ENCODE data around the gene EVPL. TPM values are rescaled to one million over a fixed set of nuclear protein-coding genes. Genes with fewer than 3 reads are reported as not detected.
"Not testable (repeated sequence)": the region's sequence is repeated elsewhere in the genome, so short reads cannot be mapped to it uniquely, and the experiment has no call there.

Gene EVPL
- total RNA-seq, 1 experiment from 2014 or later = not detected

DNA sequence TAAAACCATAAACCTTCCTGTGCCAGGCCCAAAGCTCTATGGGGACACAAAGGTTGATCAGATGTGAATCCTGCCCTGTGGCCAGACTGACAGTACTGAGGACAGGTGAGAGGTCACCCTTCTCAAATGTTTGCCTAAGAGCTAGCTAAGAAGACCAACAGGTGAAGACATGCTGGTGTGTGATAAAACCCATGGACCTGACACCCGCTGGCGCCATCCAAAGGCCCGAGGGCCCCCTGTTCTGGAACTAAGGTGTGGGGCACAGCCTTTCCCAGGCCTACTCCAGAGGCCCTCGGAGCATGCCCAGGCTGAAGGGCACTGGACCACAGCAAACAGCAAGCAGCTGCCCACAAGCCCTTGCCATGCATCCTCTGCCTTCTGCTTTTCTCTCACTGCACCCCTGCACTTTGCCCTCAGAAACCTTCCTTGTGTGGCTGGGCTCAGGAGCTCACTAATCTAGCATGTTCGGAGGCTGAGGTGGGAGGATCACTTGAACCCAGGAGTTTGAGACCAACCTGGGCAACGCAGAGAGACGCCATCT, 31.7 kb downstream of the EVPL start:
- Histone ChIP-seq H3K9me3 (no peaks in the 10 kb centered on the region), H3K27me3 (no peaks in the 10 kb centered on the region), H3K36me3 (peaks cover 17% of the 10 kb centered on the region), H3K4me3 (no peak overlapping the region)
- DNase-seq = no peak

DNA sequence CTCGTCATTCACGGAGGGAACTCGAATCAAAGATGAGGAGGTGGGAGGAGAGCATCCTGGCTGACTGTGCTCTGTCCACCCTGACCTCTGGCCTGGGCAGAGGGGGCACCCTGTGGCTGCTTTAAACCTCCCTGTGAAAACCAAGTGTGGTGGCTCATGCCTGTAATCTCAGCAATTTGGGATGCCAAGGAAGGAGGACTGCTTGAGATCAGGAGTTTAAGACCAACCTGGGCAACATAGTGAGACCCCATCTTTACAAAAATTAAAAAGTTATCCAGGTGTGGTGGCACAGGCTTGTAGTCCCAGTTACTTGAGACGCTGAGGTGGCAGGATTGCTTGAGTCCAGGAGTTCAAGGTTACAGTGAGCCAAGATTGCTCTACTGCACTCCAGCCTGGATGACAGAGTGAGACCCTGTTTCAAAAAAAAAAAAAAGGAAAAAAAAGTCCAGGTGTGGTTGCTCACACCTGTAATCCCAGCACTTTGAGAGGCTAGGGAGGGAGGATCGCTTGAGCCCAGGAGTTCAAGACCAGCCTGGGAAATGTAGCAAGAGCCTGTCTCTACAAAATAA, 32.2 kb downstream of the EVPL start:
- Histone ChIP-seq H3K27me3 (no peaks in the 10 kb centered on the region), H3K4me3 (no peak overlapping the region), H3K36me3 (peaks cover 14% of the 10 kb centered on the region), H3K9me3 (no peaks in the 10 kb centered on the region)
- no peak for DNase-seq

DNA sequence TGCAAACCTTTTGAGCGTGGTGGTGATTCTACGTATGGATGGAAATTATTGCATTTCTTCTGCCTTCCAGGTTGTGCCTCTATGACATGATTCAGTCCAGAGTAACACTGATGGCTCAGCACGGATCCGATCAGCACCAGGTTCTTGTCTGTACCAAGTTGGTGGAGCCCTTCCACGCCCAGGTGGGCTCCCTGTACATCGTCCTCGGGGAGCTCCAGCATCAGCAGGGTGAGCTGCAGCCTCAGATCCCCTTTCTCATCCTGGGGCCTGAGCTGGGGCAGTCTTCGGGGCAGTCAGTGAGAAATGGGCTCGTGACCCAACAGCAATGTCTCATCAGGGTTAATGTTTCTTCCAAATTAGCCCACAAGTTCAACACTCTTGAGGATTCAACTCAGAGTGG, 35.7 kb downstream of the EVPL start:
- Histone ChIP-seq H3K27me3 (no peaks in the 10 kb centered on the region), H3K9me3 (no peaks in the 10 kb centered on the region), H3K4me3 (no peak overlapping the region), H3K36me3 (peaks cover 16% of the 10 kb centered on the region)
- DNase-seq = no peak

DNA sequence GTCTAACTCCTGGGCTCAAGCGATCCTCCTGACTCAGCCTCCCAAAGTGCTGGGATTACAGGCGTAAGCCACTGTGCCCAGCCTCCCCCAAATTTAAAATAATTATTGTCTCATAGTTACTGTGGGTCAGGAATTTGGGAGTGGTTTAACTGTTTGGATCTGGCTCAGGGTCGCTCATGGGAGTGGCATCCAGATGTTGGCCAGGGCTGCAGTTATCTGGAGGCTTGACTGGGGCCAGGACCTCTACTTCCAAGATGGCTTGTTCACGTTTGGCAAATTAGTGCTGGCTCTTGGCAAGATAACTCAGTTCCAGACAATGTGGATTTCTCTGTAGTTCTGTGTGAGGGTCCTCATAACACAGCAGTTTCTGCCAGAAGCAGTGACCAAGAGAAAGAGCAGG, 40.1 kb downstream of the EVPL start:
- DNase-seq = peak; percentile 47
- Histone ChIP-seq H3K9me3 (no peaks in the 10 kb centered on the region), H3K27me3 (no peaks in the 10 kb centered on the region), H3K36me3 (peaks cover 8% of the 10 kb centered on the region), H3K4me3 (no peak overlapping the region)

DNA sequence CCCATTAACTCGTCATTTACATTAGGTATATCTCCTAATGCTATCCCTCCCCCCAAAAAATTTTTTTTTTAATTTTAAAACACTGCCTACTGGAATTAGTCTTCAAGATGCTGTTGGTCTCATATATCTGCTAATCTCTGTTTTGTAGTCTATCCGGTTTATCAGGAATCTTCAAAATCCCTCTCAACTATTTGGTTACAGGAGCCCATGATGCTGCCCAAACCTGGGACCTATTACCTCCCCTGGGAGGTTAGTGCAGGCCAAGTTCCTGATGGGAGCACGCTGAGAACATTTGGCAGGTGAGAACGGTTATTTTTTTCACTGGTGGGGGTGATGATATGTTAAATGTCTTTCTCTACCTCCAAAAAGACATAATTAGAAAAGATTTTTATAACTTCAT, 41.1 kb downstream of the EVPL start:
- no peaks in the 10 kb centered on the region for H3K27me3 ChIP-seq
- H3K9me3 ChIP-seq = no peaks in the 10 kb centered on the region
- peaks cover 2% of the 10 kb centered on the region; the same call in 1 of the 2 replicates for H3K36me3 ChIP-seq
- no peak for DNase-seq
- H3K4me3 ChIP-seq = no peak overlapping the region

DNA sequence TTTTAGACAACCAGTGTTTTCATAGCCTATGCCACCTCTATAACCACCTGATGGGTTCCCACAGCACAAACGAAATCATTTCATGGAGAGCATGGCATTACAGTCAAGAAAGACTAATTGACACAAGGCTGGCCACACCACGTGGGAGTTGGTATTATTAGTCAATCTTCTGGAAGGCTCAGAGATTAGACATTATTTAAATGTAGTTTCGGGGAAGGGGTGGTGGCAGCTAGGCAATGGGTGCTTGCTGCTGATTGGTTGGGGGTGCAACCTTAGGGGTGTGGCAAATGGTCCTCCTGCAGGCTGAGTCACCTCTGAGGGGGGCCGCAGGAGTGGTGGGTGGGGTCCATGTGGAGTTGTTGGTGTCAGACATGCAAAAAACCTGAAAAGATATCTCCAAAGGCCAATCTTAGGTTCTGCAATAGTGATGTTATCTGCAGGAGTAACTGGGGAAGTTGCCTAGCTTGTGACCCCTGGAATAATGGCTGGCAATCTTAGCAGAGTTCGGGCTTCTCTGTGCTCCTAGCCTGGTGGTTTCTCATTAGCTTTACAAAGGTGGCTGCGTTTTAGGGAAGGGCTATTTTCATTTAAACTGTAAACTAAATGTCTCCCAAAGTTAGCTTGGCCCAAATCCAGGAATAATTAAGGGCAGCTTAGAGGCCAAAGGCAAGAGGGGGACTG, 43.5 kb downstream of the EVPL start:
- no peak for DNase-seq
- Histone ChIP-seq H3K4me3 (no peak overlapping the region), H3K36me3 (peaks cover 2% of the 10 kb centered on the region; the same call in 1 of the 2 replicates), H3K27me3 (no peaks in the 10 kb centered on the region), H3K9me3 (no peaks in the 10 kb centered on the region)

DNA sequence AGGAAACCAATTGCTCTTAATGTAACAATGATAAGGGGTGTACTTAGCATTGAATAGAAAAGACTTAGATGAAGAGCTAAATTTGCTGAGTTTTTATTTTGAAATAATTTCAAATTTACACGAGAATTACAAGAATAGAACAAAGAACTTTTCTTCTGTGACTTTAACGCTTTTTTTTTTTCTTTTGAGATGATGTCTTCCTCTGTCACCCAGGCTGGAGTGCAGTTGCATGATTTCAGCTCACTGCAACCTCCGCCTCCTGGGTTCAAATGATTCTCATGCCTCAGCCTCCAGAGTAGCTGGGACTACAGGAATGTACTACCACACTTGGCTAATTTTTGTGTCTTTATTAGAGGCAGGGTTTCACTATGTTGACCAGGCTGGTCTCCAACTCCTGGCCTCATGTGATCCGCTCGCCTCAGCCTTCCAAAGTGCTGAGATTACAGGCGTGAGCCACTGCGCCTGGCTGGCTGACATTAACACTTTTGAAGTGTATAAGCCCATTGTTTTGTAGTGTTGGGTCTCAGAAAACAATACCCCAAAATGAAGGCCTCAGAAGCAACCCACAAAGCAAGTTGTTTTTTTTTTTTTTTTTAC, 46.0 kb downstream of the EVPL start:
- no peaks in the 10 kb centered on the region for H3K27me3 ChIP-seq
- no peak overlapping the region for H3K4me3 ChIP-seq
- H3K36me3 ChIP-seq = peaks cover 9% of the 10 kb centered on the region
- H3K9me3 ChIP-seq = no peaks in the 10 kb centered on the region
- DNase-seq = no peak

DNA sequence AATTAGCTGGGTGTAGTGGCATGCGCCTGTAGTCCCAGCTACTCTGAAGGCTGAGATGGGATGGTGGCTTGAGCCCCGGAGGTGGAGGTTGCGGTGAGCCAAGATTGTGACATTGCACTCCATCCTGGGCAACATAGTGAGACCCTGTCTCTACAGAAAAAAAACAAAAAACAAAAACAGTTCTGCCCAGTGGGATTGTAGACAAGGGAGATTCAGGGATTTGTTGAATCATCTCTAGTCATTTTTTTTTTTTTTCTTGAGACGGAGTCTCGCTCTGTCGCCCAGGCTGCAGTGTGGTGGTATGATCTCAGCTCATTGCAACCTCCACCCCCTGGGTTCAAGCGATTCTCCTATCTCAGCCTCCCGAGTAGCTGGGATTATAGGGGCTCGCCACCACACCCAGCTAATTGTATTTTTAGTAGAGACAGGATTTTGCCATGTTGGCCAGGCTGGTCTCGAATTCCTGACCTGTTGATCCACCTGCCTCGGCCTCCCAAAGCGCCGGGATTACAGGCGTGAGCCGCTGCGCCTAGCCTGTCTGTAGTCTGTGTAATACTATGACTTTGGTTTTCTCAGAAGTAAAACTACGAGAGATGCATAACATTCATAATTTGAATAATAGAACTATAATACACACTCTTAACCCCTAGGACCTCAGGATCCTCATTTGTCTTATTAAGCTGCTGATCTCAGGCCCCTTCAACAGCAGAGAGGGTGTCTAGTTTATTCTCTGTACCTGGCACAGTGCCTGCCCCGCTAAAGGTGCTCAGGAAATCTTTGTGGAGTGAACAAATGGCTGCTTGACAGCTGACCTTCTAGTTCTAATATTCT, 46.7 kb downstream of the EVPL start:
- no peak for DNase-seq
- Histone ChIP-seq H3K27me3 (no peaks in the 10 kb centered on the region), H3K9me3 (no peaks in the 10 kb centered on the region), H3K36me3 (peaks cover 12% of the 10 kb centered on the region), H3K4me3 (peak overlapping the region; percentile 85)

DNA sequence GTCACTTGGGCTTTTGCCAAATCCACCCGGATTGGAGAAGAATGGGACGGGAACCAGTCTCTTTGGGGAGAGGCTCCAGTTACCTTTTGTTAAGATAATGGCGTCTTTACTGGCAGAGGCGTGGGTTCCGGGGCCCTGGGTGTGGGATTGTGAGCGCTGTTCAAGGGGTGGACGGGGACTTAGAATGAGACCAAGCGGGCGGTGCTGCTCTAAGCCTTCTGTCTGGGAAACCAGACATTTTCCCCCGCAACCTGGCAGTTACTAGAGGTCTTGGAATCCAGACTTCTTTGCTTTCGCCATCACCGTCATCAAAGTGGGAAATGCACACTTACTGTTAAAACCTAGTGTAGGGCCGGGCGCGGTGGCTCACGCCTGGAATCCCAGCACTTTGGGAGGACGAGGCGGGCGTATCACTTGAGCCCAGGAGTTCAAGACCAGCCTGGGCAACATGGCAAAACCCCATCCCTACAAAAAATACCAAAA, 47.4 kb downstream of the EVPL start:
- H3K4me3 ChIP-seq = peak overlapping the region; percentile 85
- no peaks in the 10 kb centered on the region for H3K27me3 ChIP-seq
- peaks cover 16% of the 10 kb centered on the region for H3K36me3 ChIP-seq
- no peak for DNase-seq
- no peaks in the 10 kb centered on the region for H3K9me3 ChIP-seq

DNA sequence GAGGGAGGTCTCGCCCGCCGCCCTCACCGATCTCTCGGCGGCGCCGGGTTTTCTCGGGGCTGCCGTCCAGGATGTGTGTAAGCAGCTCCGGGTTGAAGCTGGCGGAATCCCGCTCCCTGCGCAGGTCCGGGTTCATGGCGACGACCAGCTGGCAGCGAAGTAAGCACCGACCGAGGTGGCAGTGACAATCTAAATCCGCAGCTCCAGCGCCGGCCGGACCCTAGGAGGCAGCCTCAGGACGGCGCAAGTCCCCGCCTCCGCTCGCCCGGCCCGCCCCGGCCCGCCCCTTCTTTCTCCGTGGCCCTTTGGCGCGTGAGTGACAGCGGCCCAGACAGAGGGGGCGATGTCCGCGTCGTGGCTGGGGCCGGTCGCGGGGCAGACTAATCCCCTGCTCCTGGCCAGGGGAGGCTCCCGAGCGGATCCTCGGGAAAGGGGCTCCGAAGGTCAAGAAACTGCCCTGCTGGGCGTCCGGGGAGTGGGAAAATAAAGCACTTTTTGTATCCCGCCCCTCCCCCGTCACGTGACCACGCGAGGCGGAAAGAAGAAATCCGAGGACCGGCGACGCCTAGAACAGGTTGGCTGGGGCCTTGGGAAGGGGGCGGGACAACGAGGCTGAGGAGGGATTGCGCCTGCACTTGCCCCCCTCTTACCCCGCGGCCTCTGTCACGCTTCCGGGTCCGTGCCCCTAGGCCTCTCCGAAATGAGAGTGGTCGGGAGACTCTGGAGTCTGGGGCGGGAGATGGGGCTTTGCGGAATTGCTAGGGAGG, 48.0 kb downstream of the EVPL start, which contains the start of the genes ACOX1 and TEN1:
Gene ACOX1 (minus strand): TSS at position 229 of the 767 bp plus-strand sequence. CDS start 93 bp downstream, at position 136.
Gene TEN1 (plus strand): TSS at position 303 of the 767 bp plus-strand sequence. CDS start 6,953 bp downstream, outside the sequence.
- Histone ChIP-seq H3K36me3 (peaks cover 16% of the 10 kb centered on the region), H3K9me3 (no peaks in the 10 kb centered on the region), H3K27me3 (no peaks in the 10 kb centered on the region), H3K4me3 (peak within 1 kb of the TSS; percentile 85)
- DNase-seq = peak; percentile 99

DNA sequence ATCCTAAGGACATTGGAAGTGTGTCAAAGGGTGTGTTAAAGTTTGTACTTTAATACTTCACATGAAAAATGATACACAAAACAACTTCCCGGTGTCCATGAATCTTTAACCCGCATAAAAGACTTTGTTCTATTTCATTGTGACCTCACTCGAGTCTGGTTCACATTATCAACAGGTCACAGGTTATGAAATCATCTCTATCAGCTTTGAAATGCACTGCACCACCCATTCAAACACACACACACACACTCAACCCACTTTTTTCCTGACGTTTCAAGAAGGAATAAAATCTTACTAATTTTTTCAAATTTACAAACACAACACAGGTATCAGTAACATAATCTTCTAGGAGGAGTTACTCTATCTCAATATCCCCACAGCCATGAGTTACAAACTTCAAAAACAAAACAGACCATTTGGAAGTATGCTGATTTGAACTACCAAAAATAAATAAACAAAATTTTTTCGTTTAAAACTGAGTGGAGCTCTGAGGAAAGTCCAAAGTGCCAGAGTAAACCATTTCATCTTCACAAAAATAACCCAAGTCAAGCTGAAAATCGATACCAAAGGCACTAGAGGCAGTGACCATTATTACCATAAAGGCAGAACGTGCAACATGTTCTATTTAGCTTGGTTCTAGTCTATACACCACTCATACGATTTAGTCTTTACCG, 50.8 kb downstream of the EVPL start:
- no peak for DNase-seq
- no peaks in the 10 kb centered on the region for H3K9me3 ChIP-seq
- no peak overlapping the region; the same call in 1 of the 2 replicates for H3K4me3 ChIP-seq

DNA sequence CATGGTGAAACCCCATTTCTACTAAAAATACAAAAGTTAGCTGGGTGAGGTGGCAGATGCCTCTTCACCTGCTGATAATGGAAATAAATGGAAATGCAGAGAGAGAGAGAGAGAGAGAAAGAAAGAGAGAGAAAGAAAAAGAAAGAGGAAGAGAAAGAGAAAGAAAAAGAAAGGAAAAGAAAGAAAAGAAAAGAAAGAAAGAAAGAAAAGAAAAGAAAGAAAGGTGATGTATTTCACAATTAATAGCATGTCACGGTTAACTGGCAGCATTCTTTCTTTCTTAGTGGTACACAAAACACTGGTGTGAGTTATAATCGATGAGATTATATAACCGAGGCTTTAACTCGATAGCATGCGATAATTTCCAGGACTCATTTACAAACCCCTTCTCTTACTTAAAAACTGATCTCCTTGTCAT, 51.3 kb downstream of the EVPL start:
- Histone ChIP-seq H3K9me3 (no peaks in the 10 kb centered on the region), H3K36me3 (peaks cover 27% of the 10 kb centered on the region), H3K27me3 (no peaks in the 10 kb centered on the region), H3K4me3 (no peak overlapping the region)
- no peak for DNase-seq

More for the DNA sequence above, 50.8 kb downstream of the EVPL start:
- H3K27me3 ChIP-seq = no peaks in the 10 kb centered on the region
- peaks cover 27% of the 10 kb centered on the region for H3K36me3 ChIP-seq

DNA sequence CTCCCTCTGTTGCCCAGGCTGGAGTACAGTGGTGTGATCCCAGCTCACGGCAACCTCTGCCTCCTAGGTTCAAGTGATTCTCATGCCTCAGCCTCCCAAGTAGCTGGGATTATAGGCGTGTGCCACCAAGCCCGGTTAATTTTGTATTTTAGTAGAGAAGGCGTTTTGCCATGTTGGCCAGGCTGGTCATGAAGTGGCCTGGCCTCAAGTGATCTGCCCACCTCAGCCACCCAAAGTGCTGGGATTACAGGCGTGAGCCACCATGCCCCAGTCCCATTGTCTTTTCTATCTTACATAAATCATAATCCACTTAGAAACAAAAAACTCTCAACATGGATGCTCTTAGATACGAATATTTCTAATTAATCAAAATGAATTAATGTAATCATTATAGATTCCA, 51.9 kb downstream of the EVPL start:
- H3K9me3 ChIP-seq, H3K4me3 ChIP-seq, DNase-seq, H3K27me3 ChIP-seq: not testable (repeated sequence)
- H3K36me3 ChIP-seq = peaks cover 27% of the 10 kb centered on the region

DNA sequence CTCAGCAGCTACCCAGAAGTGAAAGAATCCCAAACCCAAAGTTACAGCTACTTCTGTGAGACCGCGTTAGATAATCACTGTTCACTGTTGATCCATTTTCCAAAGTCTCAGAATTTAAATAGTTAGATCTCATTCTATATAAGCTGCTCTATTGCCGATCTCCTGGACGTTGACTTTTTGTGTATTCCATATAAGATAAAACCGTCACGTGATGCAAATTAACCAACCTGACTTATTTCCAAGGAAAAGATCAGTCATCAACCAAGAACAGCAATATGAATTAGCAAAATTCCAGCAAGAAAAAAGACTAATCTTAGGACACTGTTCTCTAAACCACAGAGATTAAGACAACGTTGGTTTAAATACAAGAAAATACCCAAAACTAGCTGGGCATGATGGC, 56.5 kb downstream of the EVPL start:
- peaks cover 20% of the 10 kb centered on the region for H3K36me3 ChIP-seq
- DNase-seq = no peak
- H3K4me3 ChIP-seq = no peak overlapping the region
- no peaks in the 10 kb centered on the region for H3K27me3 ChIP-seq
- H3K9me3 ChIP-seq = no peaks in the 10 kb centered on the region

DNA sequence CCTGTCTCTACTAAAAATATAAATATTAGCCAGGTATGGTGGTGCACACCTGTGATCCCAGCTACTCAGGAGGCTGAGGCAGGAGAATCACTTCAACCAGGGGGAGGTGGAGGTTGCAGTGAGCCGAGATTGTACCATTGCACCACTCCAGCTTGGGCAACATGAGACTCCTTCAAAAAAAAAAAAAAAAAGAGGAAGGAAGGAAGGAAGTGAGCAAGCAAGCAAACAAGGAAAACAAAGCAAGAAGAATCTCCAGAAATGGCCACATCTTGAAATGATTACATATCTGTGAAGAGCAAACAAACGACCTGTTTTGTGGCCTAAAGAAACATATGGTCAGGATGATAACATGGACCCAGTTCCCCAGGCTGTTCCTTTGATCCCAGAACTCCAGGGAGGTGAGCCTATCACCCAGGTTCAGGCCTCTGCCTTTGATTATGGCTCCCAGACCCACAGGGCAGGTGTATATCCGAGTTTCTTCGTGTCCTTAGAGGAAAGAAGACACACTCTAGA, 57.0 kb downstream of the EVPL start:
- H3K9me3 ChIP-seq = no peaks in the 10 kb centered on the region
- DNase-seq = no peak
- H3K4me3 ChIP-seq = no peak overlapping the region
- peaks cover 14% of the 10 kb centered on the region for H3K36me3 ChIP-seq
- H3K27me3 ChIP-seq = no peaks in the 10 kb centered on the region
